ENCODE results near the gene EP400. TPM values are rescaled to one million over a fixed set of nuclear protein-coding genes. Genes with fewer than 3 reads are reported as not detected.

EP400 gene
- total and polyA plus RNA-seq, 8 donors, result 33.5 to 49.9 (median 41.4) TPM

DNA sequence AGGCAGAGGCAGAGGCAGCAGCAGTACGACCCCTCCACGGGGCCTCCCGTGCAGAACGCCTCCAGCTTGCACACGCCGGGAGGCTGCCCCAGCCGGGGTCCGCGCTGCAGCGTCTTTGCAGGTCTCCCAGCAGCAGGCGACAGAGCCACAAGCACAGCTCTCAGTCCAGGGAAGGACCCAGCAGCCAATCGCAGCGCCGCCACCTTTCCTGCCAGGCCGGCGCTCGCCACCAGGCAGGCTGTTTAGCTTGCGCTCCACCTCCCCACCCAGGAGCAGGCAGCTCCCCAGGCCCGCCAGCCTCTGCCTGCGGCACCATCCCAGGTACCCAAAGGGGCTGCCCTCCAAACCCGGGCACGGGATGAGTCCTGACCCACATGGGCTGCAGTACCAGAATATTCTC is 169.1 kb downstream of the EP400 start:
- TF ChIP-seq, protein P1, sequence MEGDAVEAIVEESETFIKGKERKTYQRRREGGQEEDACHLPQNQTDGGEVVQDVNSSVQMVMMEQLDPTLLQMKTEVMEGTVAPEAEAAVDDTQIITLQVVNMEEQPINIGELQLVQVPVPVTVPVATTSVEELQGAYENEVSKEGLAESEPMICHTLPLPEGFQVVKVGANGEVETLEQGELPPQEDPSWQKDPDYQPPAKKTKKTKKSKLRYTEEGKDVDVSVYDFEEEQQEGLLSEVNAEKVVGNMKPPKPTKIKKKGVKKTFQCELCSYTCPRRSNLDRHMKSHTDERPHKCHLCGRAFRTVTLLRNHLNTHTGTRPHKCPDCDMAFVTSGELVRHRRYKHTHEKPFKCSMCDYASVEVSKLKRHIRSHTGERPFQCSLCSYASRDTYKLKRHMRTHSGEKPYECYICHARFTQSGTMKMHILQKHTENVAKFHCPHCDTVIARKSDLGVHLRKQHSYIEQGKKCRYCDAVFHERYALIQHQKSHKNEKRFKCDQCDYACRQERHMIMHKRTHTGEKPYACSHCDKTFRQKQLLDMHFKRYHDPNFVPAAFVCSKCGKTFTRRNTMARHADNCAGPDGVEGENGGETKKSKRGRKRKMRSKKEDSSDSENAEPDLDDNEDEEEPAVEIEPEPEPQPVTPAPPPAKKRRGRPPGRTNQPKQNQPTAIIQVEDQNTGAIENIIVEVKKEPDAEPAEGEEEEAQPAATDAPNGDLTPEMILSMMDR (IDR thresholded peaks at IDR 0.05), result no peak
- no peak for DNase-seq
- no peaks in the 10 kb centered on the region for H3K27me3 ChIP-seq
- ATAC-seq, result no peak
- H3K4me1 ChIP-seq, result no peaks in the 10 kb centered on the region
- intact Hi-C loops (cut with DNase I), result no loop called here
- H3K36me3 ChIP-seq, result peaks cover 3 to 91% of the 10 kb centered on the region in 2 donors
- no peaks in the 10 kb centered on the region for H3K9me3 ChIP-seq
- no peak overlapping the region for H3K4me3 ChIP-seq
- H3K27ac ChIP-seq, result no peak overlapping the region

DNA sequence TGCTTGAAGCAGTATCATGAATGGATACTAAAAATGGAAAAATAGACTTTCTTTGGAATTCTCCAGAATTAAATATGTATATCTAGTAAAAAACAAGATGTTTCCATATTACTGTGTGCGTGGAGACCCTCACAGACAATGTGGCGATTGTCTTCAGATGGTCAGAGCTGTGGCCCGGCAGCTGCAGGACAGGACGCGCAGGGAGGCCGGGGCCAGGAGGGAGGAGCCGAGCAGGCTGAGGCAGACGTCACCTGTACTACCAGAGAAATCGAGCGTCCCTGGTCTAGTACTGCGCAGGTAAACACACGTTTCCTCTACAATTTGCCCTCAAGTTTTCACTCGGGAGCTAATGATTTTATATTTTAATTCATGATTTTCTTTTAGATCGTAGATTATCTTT is 171.5 kb downstream of the EP400 start:
- DNase-seq (peak in 1 of 4 donors; percentile 5), ATAC-seq (no peak)
- Histone ChIP-seq H3K27me3 (no peaks in the 10 kb centered on the region), H3K36me3 (peaks cover 3 to 91% of the 10 kb centered on the region in 2 donors), H3K27ac (no peak overlapping the region), H3K4me1 (no peaks in the 10 kb centered on the region), H3K9me3 (no peaks in the 10 kb centered on the region), H3K4me3 (no peak overlapping the region)
- TF ChIP-seq, protein P1 (IDR thresholded peaks at IDR 0.05), result no peak
- intact Hi-C loops (cut with DNase I), result no loop called here

DNA sequence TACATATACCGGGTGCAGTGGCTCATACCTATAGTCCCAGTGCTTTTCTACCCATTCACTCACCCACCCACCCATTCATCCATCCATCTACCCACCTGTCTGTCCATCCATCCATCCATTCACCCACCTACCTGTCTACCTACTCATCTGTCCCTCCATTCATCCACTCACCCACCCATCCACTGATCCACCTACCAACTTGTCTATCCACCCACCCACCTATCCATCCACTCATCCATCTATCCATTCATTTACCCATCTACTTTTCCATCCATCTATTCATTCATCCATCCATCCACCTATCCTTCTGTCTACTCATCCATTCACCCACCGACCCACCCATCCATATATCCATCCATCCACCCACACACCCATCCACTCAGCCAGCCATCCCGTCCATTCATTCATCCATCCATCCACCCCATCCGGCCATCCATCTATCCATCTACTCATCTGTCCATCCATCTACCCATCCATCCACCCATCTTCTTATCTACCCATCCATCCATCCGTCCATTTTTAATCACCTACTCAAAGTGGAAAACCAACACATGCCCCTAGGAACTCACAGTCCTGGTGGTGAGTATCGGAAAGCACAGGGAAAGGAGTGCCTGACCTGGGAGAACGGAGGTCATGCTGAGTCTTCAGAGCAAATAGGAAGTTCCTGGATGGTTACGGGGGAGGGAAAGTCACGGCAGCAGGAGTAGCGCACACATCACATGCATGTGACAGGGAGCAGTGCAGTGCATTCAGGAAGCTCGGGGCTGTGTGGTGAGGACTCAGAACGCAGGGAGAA is 174.4 kb downstream of the EP400 start:
- Histone ChIP-seq H3K4me1 (no peaks in the 10 kb centered on the region), H3K27ac (no peak overlapping the region), H3K9me3 (peaks cover 0 to 7% of the 10 kb centered on the region in 2 donors), H3K4me3 (no peak overlapping the region), H3K36me3 (peaks cover 3 to 92% of the 10 kb centered on the region in 2 donors), H3K27me3 (no peaks in the 10 kb centered on the region)
- DNase-seq, result no peak
- TF ChIP-seq, protein P1 (IDR thresholded peaks at IDR 0.05), result no peak
- ATAC-seq, result no peak
- intact Hi-C loops (cut with DNase I), result no loop called here

DNA sequence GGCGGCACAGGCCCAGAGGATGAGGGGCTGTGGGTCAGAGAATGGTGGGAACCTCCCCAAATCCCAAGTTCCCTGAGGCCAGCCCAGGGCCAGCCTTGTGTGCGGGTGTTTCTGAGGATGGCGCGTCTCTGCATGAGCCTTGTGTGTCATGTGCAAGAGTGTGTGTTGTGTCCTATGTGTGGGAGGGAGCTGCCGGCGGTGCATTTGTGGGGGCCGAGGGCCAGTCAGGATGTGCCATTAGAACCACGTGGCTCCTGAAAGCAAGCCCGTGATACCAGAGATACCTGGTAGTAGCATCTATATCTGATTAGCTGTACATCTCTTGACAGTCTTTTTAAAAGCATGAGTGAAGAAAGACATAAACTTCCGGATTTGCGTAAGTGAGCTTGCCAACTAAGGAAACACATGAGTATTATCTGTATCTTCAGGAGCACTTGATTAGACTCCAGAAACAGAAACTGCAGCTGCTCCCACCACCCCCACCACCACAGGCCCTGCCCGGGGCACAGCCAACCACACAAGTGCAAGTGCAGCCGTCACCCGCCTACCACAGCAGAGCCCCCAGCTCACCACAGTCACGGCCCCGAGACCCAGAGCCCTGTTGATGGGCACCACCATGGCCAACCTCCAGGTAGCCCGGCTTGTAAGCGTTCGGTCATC is 175.2 kb downstream of the EP400 start:
- intact Hi-C loops (cut with DNase I), result no loop called here
- H3K4me1 ChIP-seq, result no peaks in the 10 kb centered on the region
- no peak for ATAC-seq
- H3K36me3 ChIP-seq, result peaks cover 3 to 91% of the 10 kb centered on the region in 2 donors
- no peaks in the 10 kb centered on the region for H3K27me3 ChIP-seq
- no peak overlapping the region for H3K4me3 ChIP-seq
- peaks cover 0 to 7% of the 10 kb centered on the region in 2 donors for H3K9me3 ChIP-seq
- H3K27ac ChIP-seq, result no peak overlapping the region
- TF ChIP-seq, protein P1 (IDR thresholded peaks at IDR 0.05), result no peak
- no peak for DNase-seq

DNA sequence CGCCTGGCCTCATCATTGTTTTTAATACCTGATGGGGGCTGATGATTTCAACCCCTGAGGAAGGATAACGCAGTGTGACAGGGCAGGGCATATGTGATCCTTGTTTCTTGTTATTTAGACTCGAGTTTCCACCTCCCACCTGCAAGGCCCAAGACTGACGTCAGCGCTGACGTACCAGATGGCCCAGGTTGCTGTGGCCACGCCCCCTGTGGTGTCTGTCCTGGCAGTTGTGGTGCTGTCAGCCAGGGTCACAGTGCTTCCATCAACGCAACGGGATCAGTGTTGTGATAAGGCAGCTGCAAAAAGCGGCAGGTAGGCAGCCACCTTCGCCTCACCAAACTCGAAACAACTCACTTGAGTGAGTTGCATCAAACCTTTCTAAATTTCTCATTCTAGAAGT is 176.0 kb downstream of the EP400 start:
- H3K4me3 ChIP-seq, result no peak overlapping the region
- no peak for ATAC-seq
- intact Hi-C loops (cut with DNase I), result no loop called here
- TF ChIP-seq, protein P1 (IDR thresholded peaks at IDR 0.05), result no peak
- DNase-seq, result no peak
- H3K36me3 ChIP-seq, result peaks cover 3 to 83% of the 10 kb centered on the region in 2 donors
- peaks cover 0 to 7% of the 10 kb centered on the region in 2 donors for H3K9me3 ChIP-seq
- H3K27ac ChIP-seq, result no peak overlapping the region
- no peaks in the 10 kb centered on the region for H3K4me1 ChIP-seq
- no peaks in the 10 kb centered on the region for H3K27me3 ChIP-seq
